AG20443 (cell line): ENCODE data around the gene CLIC3.

Experiments used
- DNase-seq: peaks from one replicate; pipeline ENCODE4 v3.0.0; 2012; ENCODE audit warnings: low spot score, mixed read lengths

CLIC3 gene

DNA sequence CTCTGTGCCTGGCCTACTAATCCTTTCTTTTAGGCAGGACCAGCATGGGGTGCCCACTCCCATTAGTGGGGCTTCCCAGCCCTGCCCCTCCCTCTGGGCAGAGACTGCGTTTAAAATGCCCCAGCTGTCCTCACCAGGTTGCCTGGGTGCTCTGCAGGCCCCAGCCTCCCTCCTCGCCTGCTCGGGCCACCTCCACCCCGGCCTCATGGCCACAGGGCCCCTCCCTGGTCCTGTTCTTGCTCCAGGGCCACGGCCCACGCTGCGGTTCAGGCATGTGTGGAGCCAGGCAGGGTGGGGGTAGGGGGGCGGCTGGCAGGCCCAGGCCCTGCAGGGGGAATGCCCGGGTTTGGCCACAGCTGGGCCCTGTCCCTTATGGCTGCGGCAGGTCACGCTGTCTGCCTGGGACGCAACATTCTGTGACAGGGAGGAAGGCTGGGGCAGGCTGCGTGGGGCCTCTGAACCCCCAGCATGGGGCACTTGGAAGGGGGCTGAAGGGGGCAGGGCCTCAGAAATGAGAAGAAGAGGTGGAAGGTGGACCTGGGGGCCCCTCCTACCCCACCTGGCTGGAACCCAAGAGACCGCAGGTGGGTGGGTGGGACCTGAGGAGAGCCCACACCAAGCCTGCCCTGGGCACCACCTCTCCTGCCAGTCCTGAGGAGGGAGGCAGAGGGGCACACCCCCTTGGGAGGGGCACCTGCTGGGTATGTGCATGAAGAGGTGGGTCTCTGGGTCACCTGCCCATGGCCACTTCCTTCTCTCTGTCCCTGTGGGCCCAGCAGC is 44.6 kb downstream of the CLIC3 start, which contains the start of gene LCN12:
Gene LCN12 (plus strand): TSS at position 733 of the 780 bp plus-strand sequence. CDS start 55 bp downstream, outside the sequence.
- no peak for DNase-seq

DNA sequence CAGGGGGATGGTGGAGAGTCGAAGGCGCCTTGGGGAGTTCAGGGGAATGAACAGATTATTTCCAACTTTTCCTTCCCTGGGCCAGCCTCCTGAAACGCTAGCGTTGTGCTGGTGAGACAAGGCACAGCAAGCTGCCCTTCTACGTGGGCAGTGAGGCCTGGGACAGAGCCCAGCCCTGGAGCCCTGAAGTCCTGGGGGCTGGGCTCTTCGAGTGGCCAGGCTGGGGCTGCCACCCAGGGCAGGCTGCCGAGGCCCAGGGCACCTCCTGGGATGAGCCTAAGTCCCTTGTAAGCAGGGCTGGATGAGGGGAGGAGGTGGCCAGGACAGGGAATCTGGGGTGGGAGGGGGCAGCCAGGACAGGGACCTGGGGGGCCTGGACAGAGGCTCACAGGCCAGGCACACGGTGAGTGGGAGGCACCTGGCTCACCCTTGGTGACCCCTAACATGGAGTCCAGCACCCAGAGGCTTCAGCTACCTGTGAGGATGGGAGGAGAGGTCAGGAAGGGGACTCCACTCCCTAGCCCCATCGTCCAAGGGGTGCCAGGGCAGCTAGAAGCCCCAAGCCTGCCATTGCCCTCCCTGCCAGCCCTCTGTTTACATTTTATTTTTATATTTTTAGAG is 45.6 kb downstream of the CLIC3 start:
- DNase-seq = no peak

DNA sequence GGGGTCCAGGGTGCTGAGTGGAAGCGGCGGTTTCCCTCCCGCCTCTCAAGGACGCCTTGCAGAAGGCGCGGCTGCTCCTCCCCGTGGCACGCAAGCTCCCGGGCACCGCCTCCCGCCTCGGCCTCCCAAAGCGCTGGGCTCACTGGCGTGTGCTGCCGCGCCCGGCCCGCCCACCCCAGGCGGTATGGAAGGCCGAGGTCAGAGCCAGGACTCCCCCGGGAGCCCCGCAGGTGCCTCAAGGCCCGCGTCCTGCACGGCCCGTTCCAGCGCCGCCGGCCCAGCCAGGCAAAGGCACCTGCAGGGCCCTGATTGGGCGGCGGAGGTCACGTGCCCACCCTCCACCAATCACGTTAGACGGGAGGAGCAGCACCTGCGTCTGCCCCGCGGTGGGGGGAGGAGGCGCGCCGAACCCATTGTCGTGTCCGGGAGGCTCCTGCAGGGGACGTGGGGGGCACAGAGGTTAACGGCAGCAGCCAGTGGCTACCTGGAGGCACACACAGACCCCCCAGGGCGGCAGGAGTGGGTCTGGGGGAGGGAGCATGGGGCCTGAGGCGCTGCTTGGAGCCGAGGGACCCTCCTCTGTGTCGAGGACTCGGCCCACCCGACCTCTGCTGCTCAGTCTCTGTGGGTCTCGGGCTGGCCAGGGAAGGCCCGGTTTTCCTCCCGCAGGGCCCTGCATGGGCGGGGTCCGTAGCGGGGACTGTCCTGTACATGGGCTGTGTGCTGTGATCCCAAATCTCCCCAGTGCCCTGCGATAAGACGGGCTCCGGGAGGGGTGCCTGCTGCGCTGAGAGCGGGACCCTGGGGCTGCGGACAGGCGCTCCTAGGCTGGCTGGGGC is 46.3 kb downstream of the CLIC3 start:
- DNase-seq = peak; percentile 98

DNA sequence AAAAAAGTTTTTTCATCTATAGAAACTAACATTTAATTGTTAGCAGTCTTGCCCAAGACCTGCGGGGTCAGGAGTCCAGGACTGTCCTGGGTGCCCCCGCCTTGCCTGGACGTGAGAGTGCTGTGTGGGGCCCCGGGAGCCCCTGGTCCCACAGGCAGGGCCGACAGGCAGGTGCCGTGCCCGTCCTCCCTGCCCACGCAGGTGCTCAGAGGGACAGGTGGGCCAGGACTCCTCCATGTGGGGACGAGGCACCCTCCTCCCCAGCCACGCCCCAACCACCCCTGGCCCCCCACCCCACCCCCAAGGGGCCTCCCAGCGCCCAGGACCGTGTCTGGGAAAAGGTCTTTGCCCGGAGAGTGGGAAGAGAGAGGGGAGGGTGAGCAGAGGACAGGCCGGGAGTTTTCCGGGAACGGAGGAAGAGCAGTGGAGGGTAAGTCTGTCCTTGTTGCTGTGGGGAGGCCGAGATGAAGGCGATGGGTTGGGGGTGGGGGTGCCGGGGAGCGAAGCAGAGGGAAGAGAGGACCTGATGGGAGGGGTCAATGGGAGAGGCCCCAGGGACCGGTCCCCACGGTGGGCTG is 47.0 kb downstream of the CLIC3 start:
- no peak for DNase-seq

DNA sequence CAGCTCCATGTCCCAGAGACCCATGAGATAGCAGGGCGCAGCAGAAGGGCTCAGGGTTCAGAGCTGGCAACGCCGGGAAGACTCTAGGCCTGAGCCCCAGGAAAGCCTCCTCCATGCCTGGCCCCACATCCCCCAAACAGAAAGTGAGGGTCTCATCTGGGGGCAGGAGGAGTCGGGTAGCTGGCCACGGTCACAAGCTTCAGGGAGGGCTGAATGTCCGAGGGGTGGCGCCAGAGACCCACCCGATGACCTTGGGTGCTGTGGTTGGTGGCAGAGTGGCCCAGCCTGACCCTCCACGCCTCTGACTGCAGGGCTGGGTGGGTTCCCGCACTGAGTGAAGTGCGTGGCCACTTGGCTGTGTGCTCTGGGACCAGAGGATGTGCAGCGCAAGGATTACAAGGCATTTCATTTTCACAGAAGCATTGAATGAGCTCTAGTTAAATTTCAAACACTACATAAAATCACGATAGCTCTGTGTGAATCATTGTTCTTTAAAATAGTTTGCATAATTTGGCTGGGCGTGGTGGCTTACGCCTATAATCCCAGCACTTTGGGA is 48.3 kb downstream of the CLIC3 start:
- peak; percentile 71 for DNase-seq

DNA sequence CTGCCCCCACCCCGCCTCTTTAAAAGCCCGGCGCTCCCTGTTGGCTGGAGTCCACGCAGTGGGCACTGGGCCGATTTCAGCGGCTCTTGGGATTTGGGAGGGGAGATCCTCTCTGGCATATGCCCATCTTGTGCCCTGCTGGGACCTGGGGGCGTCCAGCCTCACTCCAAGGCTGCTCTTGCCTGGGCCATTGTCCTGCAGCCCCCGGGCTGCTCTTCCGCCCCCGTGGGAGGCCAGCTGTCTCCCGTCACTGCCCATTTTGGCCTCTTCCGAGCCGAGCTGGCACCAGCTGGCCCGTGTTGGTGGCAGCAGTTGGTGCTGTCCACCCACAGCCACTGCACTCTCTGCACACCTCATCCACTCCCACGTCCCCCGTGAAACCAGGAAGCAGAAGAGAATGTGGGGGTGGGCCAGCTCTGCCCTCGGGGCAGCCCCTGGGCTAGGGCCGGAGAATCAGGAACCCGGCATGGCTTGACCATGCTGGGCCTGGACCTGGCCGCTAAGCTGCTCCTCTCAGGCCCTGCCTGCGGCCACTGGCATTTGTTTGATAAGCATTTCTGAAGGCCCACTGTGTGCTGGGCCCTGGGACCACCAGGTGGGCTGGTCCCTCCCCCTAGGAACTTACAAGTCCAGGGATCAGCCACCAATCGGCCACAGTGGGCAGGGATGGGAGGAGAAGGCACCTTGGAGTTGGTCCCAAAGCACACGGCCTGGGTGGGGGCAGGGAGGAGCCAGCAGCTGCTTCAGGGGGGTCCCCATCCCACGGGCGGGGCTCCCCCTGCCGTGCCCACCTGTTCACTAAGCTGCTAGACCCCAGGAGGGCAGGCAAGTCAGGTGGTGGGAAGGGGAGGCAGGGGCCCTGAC is 49.1 kb downstream of the CLIC3 start:
- DNase-seq = no peak

DNA sequence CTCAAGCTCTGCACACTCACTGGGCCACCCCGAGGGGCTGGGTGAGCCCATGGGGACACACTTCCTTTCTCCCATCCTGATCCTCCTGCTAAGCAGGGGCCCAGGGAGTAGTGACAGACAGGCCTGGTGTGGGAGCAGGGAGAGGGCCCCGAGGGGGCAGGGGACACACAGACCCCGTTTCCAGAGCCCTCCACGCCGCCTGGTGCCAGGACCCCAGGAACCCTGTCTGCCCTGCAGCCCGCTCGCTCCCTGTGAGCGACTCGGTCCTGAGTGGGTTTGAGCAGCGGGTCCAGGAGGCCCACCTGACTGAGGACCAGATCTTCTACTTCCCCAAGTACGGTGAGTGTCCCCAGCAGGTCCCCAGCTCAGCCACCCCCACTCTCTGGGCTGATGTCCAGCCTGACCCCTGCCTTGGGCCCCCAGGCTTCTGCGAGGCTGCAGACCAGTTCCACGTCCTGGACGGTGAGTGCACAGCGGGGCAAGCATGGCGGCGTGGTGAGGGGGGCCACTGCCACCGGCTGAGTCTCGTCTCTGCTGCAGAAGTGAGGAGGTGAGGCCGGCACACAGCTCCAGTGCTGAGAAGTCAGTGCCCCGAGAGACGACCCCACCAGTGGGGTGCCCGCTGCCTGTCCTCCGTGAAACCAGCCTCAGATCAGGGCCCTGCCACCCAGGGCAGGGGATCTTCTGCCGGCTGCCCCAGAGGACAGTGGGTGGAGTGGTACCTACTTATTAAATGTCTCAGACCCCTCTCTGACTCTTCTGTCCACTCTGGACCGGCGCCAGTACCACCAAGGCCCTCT is 49.9 kb downstream of the CLIC3 start:
- DNase-seq = no peak

DNA sequence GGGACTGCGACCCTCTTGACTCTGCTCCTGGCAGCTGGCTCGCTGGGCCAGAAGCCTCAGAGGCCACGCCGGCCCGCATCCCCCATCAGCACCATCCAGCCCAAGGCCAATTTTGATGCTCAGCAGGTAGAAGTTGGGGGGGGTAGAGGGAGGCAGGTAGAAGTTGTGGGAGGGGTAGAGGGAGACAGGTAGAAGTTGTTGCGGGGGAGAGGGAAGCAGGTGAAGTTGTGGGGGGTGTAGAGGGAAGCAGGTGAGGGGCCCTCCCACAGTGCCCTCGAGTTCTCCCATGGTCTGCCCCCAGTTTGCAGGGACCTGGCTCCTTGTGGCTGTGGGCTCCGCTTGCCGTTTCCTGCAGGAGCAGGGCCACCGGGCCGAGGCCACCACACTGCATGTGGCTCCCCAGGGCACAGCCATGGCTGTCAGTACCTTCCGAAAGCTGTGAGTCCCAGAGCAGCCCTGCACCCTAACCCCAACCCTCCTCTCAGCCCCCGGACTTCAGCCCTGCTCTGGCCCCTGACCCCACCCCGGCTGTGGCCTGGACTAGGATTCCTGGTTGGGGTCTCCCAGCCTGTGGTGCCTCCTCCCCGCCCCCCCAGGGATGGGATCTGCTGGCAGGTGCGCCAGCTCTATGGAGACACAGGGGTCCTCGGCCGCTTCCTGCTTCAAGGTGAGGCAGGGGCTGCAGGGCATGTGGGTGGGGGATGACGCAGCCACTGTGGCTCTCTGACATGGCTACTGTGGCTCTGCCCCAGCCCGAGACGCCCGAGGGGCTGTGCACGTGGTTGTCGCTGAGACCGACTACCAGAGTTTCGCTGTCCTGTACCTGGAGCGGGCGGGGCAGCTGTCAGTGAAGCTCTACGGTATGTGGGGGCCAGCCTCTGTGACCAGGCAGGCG is 50.8 kb downstream of the CLIC3 start:
- DNase-seq = no peak
